Measurements from ENCODE around the gene HDAC8. TPM values are rescaled to one million over a fixed set of nuclear protein-coding genes. Genes with fewer than 3 reads are reported as not detected.

Gene HDAC8
- total and polyA plus RNA-seq, 9 of the 15 experiments (the other 6 are each of a cell fraction or from before 2014, with no cell fraction given) = 18.9 to 53.8 (median 28.7) TPM

DNA sequence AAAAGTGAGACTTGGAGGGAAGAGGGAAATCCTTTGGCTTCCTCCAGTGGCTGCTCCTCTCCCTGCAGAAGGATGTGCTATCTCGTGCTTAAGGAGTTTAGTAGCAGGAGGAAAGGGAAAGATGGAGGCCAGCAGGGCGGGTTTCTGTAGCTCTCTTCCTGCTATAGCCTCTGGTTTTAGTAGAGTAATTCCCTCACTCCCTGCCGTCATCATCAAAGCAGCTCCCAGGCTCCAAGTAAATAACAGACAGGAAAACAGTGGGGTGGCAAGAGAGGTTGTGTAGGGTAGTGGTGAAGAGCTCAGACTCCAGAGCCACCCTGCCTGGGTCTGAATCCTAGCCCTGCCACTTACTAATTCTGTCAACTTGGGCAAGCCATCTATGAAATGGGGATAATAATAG lies 185.4 kb downstream of the HDAC8 start:
- intact Hi-C loops (cut with micrococcal nuclease) = loop anchor here (10.0 kb wide), 1 partner anchor 142 kb away; no protein-coding TSS in a partner anchor
- in situ Hi-C loops (cut with MboI) = no loop called here
- Histone ChIP-seq H3K79me2 (ENCODE audit: control insufficient read depth, insufficient read depth, low read length) (no peaks in the 10 kb centered on the region), H3K36me3 (ENCODE audit: control insufficient read depth, insufficient read depth, low read length) (no peaks in the 10 kb centered on the region), H3K4me1 (replicated peaks in 1 of 2; ENCODE audit: control insufficient read depth in 2 of 2, insufficient read depth in 2 of 2, low read length in 2 of 2) (no peaks in the 10 kb centered on the region), H3K4me2 (ENCODE audit: insufficient read depth, low read length) (no peak overlapping the region), H3K9me3 (replicated peaks; ENCODE audit: control insufficient read depth, insufficient read depth, low read depth, low read length) (no peaks in the 10 kb centered on the region), H3K9ac (ENCODE audit: insufficient read depth in 1 of 2, low read depth in 2 of 2, low read length in 2 of 2) (no peak overlapping the region), H2AFZ (ENCODE audit: low read depth, low read length) (no peak overlapping the region), H3K27ac (ENCODE audit: extremely low read depth, low read depth, low read length) (no peak overlapping the region), H4K20me1 (replicated peaks; ENCODE audit: control insufficient read depth, insufficient read depth, low read length) (no peaks in the 10 kb centered on the region), H3K4me3 (no peak overlapping the region), H3K27me3 (ENCODE audit: control insufficient read depth in 2 of 2, insufficient read depth in 2 of 2, low read length in 2 of 2) (no peaks in the 10 kb centered on the region), H3K9me1 (ENCODE audit: control insufficient read depth, insufficient read depth, low read length) (no peaks in the 10 kb centered on the region)
- no peak for FAIRE-seq
- DNase-seq (ENCODE audit: extremely low read depth in 1 of 4, low spot score in 3 of 4) = no peak
- BruUV-seq (replicated peaks) = no TSS peak
- ChIA-PET POLR2A (no interaction called here), CTCF (ENCODE audit: low intra/inter-chr PET ratio) (no interaction called here)
- TF ChIP-seq ZNF444 (CRISPR knock-in tag; IDR thresholded peaks at IDR 0.05) (no peak), BACH1 (tag; IDR thresholded peaks at IDR 0.05) (no peak), NCOR1 (IDR thresholded peaks at IDR 0.05) (no peak), KDM1A (IDR thresholded peaks at IDR 0.05) (no peak), TCF3 (CRISPR knock-in tag; IDR thresholded peaks at IDR 0.05) (no peak), HNRNPK (IDR thresholded peaks at IDR 0.05; ENCODE audit: low read depth, low read length, poor library complexity, severe bottlenecking) (no peak), NEUROD1 (IDR thresholded peaks at IDR 0.05; ENCODE audit: borderline replicate concordance, low read depth, low read length, partially characterized antibody) (no peak), BHLHE40 (IDR thresholded peaks at IDR 0.05; ENCODE audit: low read length) (no peak), ZNF408 (CRISPR knock-in tag; IDR thresholded peaks at IDR 0.05; ENCODE audit: low read depth) (no peak)
- TF ChIP-seq, protein P1, sequence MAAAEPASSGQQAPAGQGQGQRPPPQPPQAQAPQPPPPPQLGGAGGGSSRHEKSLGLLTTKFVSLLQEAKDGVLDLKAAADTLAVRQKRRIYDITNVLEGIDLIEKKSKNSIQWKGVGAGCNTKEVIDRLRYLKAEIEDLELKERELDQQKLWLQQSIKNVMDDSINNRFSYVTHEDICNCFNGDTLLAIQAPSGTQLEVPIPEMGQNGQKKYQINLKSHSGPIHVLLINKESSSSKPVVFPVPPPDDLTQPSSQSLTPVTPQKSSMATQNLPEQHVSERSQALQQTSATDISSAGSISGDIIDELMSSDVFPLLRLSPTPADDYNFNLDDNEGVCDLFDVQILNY (CRISPR knock-in tag; IDR thresholded peaks at IDR 0.05) = no peak
- TF ChIP-seq, protein P2, sequence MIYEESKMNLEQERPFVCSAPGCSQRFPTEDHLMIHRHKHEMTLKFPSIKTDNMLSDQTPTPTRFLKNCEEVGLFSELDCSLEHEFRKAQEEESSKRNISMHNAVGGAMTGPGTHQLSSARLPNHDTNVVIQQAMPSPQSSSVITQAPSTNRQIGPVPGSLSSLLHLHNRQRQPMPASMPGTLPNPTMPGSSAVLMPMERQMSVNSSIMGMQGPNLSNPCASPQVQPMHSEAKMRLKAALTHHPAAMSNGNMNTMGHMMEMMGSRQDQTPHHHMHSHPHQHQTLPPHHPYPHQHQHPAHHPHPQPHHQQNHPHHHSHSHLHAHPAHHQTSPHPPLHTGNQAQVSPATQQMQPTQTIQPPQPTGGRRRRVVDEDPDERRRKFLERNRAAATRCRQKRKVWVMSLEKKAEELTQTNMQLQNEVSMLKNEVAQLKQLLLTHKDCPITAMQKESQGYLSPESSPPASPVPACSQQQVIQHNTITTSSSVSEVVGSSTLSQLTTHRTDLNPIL (CRISPR knock-in tag; IDR thresholded peaks at IDR 0.05) = no peak
- TF ChIP-seq, protein P3, sequence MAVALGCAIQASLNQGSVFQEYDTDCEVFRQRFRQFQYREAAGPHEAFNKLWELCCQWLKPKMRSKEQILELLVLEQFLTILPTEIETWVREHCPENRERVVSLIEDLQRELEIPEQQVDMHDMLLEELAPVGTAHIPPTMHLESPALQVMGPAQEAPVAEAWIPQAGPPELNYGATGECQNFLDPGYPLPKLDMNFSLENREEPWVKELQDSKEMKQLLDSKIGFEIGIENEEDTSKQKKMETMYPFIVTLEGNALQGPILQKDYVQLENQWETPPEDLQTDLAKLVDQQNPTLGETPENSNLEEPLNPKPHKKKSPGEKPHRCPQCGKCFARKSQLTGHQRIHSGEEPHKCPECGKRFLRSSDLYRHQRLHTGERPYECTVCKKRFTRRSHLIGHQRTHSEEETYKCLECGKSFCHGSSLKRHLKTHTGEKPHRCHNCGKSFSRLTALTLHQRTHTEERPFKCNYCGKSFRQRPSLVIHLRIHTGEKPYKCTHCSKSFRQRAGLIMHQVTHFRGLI (CRISPR knock-in tag; IDR thresholded peaks at IDR 0.05) = no peak
- ATAC-seq = no peak
- no CpG with 5 or more reads among the region's 3 CpGs for WGBS (ENCODE audit: insufficient coverage, low coverage, missing lambda C conversion rate)
